Adrenal gland (tissue), 5 donors: Measurements from ENCODE around the gene SAAL1.

Experiments
- CTCF ChIP-seq, 6 experiments: fragments of 450-650 bp in 4 of 6; fragments of 200-600 bp in 2 of 6; sonication (generic) in 1 of 6; IDR thresholded peaks; 1 replicate in 5 of 6; 2 replicates in 1 of 6; pipeline versions ENCODE4 v1.5.1 to v1.8.0; 2016 to 2021; ENCODE audit warnings: antibody characterized with exemption in 6 of 6, mild to moderate bottlenecking in 2 of 6, moderate library complexity in 1 of 6
- POLR2A ChIP-seq, 2 donors: fragments of 450-650 bp; IDR thresholded peaks; one replicate each; pipeline ENCODE4 v1.6.1; 2017; ENCODE audit warnings: antibody characterized with exemption in 2 of 2, mild to moderate bottlenecking in 2 of 2, moderate library complexity in 1 of 2
- donor health status: DM: no; HTN: no; CAD: no.

- no peak for TF ChIP-seq CTCF (IDR thresholded peaks at IDR 0.05)
- no peak for TF ChIP-seq POLR2A (IDR thresholded peaks at IDR 0.05)
Observed at GRCh38 chr11:18066626-18067025, 39.3 kb downstream of the SAAL1 start.
